Fibroblast of mammary gland (primary cell): ENCODE results near the gene CUBN.

Experiments
- DNase-seq: peaks from one replicate; pipeline ENCODE4 v3.0.0-alpha.2; 2010; ENCODE audit warnings: low read depth
- H3K4me3 ChIP-seq: 2 replicates; pipeline ENCODE4 v1.5.1; 2011; ENCODE audit warnings: low read depth, mild to moderate bottlenecking, low read length, moderate library complexity; ENCODE audit not compliant: control insufficient read depth
- CTCF ChIP-seq: conservative IDR thresholded peaks from 2 replicates; pipeline ENCODE4 v1.5.1; 2011; ENCODE audit warnings: low read depth, low read length, inconsistent platforms; ENCODE audit not compliant: control insufficient read depth, insufficient read depth

The CUBN gene

DNA sequence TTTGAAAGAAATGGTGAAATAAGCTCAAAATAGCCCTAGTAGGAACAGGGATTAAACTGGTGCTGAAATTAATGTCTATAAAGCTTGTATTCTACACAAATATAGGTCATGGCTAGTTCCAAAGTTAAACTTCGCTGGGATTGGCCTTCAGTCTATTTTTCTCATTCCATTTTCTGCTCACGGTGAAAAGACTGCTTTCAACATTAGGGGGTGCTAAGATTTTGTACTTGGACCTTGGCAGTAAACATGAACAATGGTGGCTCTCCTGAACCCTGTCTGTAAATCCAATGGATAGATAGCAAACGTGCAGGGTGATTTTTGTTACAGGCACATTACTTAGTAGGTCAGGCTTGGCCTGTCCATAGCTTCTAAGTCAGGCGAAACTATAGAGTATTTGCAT, 276.4 kb downstream of the CUBN start:
- peak; percentile 71 for DNase-seq
- H3K4me3 ChIP-seq, result no peak overlapping the region
- peak; percentile 62 for TF ChIP-seq CTCF

- H3K4me3 ChIP-seq, result no peak overlapping the region
- DNase-seq, result no peak
- TF ChIP-seq CTCF, result no peak
Observed at GRCh38 chr10:16852624-16853023, 277.0 kb downstream of the CUBN start.

DNA sequence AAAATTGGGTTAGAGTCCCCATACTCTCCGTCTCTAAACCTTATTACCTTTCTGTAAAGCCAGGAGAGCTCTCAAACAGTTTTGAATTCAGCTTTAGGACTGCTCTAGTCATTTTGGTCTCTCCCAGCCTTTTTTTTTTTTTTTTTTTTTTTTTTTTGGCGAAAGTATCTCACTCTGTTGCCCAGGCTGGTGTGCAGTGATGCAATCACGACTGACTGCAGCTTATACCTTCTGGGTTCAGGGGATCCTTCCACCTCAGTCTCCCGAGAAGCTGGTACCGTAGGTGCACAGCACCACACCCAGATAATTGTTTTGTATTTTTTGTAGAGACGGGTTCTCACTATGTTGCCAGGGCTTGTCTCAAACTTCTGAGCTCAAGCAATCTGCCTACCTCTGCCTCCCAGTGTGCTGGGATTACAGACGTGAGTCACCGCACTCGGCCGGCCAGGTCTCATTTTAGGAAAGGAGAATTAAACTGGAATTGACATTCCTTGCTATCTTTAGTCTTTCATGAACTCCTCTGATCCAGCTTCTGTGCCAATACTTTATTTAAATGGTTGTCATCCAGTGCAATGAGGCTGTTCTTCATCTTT, 281.0 kb downstream of the CUBN start:
- no peak for TF ChIP-seq CTCF
- peak; percentile 30 for DNase-seq
- no peak overlapping the region for H3K4me3 ChIP-seq

GRCh38 chr10:16847644-16848043, 282.0 kb downstream of the CUBN start:
- H3K4me3 ChIP-seq, result no peak overlapping the region
- no peak for TF ChIP-seq CTCF
- DNase-seq, result peak; percentile 78

GRCh38 chr10:16845248-16845647, 284.4 kb downstream of the CUBN start:
- peak; percentile 77 for DNase-seq
- no peak overlapping the region for H3K4me3 ChIP-seq
- no peak for TF ChIP-seq CTCF

GRCh38 chr10:16843252-16843870, 286.2 kb downstream of the CUBN start:
- TF ChIP-seq CTCF, result peak; percentile 41
- peak; percentile 89 for DNase-seq

More at GRCh38 chr10:16843252-16843870, 286.2 kb downstream of the CUBN start:
- no peak overlapping the region for H3K4me3 ChIP-seq
